ENCODE measurements around the gene DNAH17. TPM values are rescaled to one million over a fixed set of nuclear protein-coding genes. Genes with fewer than 3 reads are reported as not detected.

DNAH17 gene
- total and polyA plus RNA-seq, 2 of the 8 experiments (the other 6 are each of a cell fraction or from before 2014, with no cell fraction given): 0.14 to 0.67 TPM

- no peak overlapping the region for H3K4me2 ChIP-seq (ENCODE audit: insufficient read depth in 1 of 2, low read depth in 2 of 2, low read length in 2 of 2)
- H3K79me2 ChIP-seq (ENCODE audit: control insufficient read depth in 1 of 2, insufficient read depth in 2 of 2, low read length in 2 of 2): no peaks in the 10 kb centered on the region
- no peak overlapping the region for H2BK20ac ChIP-seq (ENCODE audit: low read length)
- no peaks in the 10 kb centered on the region for H3K9me3 ChIP-seq (ENCODE audit: insufficient read depth in 2 of 2, low read depth in 1 of 2, low read length in 1 of 2)
- 0 out of 7 replicates have a peak, but pooled peaks cover 0 to 2% (median 0%) of the 10 kb centered on the region in 4 experiments for H3K27me3 ChIP-seq (replicated peaks in 1 of 4; ENCODE audit: control insufficient read depth in 3 of 4, extremely low read depth in 1 of 4, insufficient read depth in 3 of 4, low read length in 3 of 4)
- H3K4me3 ChIP-seq (ENCODE audit: extremely low read depth in 1 of 4, insufficient read depth in 2 of 4, low read depth in 3 of 4, low read length in 4 of 4): no peak overlapping the region
- no peak overlapping the region for H2BK120ac ChIP-seq (replicated peaks; ENCODE audit: low read depth, low read length)
- POLR2A ChIA-PET (ENCODE audit: partially characterized antibody): no interaction called here
- H3K36me3 ChIP-seq (ENCODE audit: control insufficient read depth in 2 of 4, insufficient read depth in 4 of 4, low read length in 3 of 4): no peaks in the 10 kb centered on the region
- no peak overlapping the region for H2BK15ac ChIP-seq (ENCODE audit: low read length)
- CTCF ChIA-PET (ENCODE audit: partially characterized antibody): interaction anchor here (0.7 to 1.7 kb wide), 4 partner anchors 8 to 183 kb away, joined by 3 to 7 read pairs (median 4); no protein-coding TSS in a partner anchor
- H3K18ac ChIP-seq (ENCODE audit: extremely low read depth, low read length): no peak overlapping the region
- no peak overlapping the region for H4K8ac ChIP-seq (ENCODE audit: extremely low read depth, insufficient read depth, low read length)
- no peaks in the 10 kb centered on the region for H3K23me2 ChIP-seq (ENCODE audit: low read depth, low read length)
- H4K5ac ChIP-seq (ENCODE audit: insufficient read length, low read depth, low read length): no peak overlapping the region
- H2BK5ac ChIP-seq (ENCODE audit: low read depth, low read length): no peak overlapping the region
- H3K14ac ChIP-seq (ENCODE audit: insufficient read length): no peak overlapping the region
- no peaks in the 10 kb centered on the region for H3K79me1 ChIP-seq (ENCODE audit: low read depth, low read length)
- no peak overlapping the region for H3K23ac ChIP-seq (ENCODE audit: insufficient read length)
- H4K91ac ChIP-seq (replicated peaks; ENCODE audit: insufficient read length, low read length): no peak overlapping the region
- no peak overlapping the region for H3K27ac ChIP-seq (ENCODE audit: low read depth, low read length)
- FAIRE-seq (no peak), DNase-seq (ENCODE audit: low read depth in 1 of 2, low spot score in 2 of 2) (no peak)
- H3K4me1 ChIP-seq (replicated peaks in 1 of 4; ENCODE audit: control insufficient read depth in 3 of 4, insufficient read depth in 4 of 4, low read length in 3 of 4): no peaks in the 10 kb centered on the region
- H4K20me1 ChIP-seq (replicated peaks in 1 of 2; ENCODE audit: control insufficient read depth in 1 of 2, insufficient read depth in 2 of 2, low read length in 2 of 2): no peaks in the 10 kb centered on the region
- WGBS, 2 experiments (ENCODE audit: extremely low coverage in 1 of 2, insufficient coverage in 1 of 2, insufficient read length in 1 of 2, insufficient replicate concordance in 2 of 2, low coverage in 1 of 2, low lambda C conversion rate in 2 of 2, missing lambda C conversion rate in 1 of 2): 87% methylated on average over 20 of the region's 20 CpGs; no CpG with 5 or more reads in 1 of the 2 experiments
- H2AK5ac ChIP-seq (ENCODE audit: low read depth, low read length): no peak overlapping the region
- H3K9ac ChIP-seq (replicated peaks in 1 of 4; ENCODE audit: extremely low read depth in 1 of 4, low read depth in 3 of 4, low read length in 3 of 4): no peak overlapping the region; a peak in 1 of 7 replicates
- TF ChIP-seq SIX5 (IDR thresholded peaks at IDR 0.05; ENCODE audit: low read depth, low read length) (no peak), SAP30 (IDR thresholded peaks at IDR 0.05; ENCODE audit: insufficient read depth, insufficient replicate concordance, low read length) (no peak)
- no peak overlapping the region for H3K56ac ChIP-seq (replicated peaks; ENCODE audit: insufficient read length, low read depth, low read length)
- no peak overlapping the region for H2AFZ ChIP-seq (ENCODE audit: low read length)
- H3K4ac ChIP-seq (replicated peaks; ENCODE audit: insufficient read length, low read depth, low read length): no peak overlapping the region
- H2BK12ac ChIP-seq (ENCODE audit: low read depth, low read length): no peak overlapping the region
Measured at GRCh38 chr17:78506454-78507309, 70.5 kb downstream of the DNAH17 start.
